H7 (cell line): ENCODE measurements around the gene SLC35E3. TPM values are rescaled to one million over a fixed set of nuclear protein-coding genes. Genes with fewer than 3 reads are reported as not detected.
A peak's percentile ranks its signal among the peaks of the same experiment; 100 is the strongest.
"Not testable (repeated sequence)": the region's sequence is repeated elsewhere in the genome, so short reads cannot be mapped to it uniquely, and the experiment has no call there.

Source experiments
- DNase-seq: peaks from one replicate; pipeline ENCODE4 v3.0.0; 2012
- H3K27me3 ChIP-seq: 2 replicates; pipeline ENCODE4 v1.6.0; 2011; ENCODE audit warnings: mild to moderate bottlenecking, low read length; ENCODE audit not compliant: control insufficient read depth, insufficient read depth
- H3K36me3 ChIP-seq: replicated peaks from 2 replicates; pipeline ENCODE4 v1.5.1; 2011; ENCODE audit warnings: low read length; ENCODE audit not compliant: control insufficient read depth, insufficient read depth
- H3K4me3 ChIP-seq: 2 replicates; pipeline ENCODE4 v1.5.1; 2011; ENCODE audit warnings: low read depth, mild to moderate bottlenecking, control low read depth, low read length, moderate library complexity; ENCODE audit not compliant: insufficient read depth
- total RNA-seq: library from RNA; depleted of rRNA; stranded (reverse); fragments of >200 nt; shearing (Covaris generic); gene quantifications from 2 replicates; pipeline ENCODE4 v1.2.3, GENCODE V29; 2014

The SLC35E3 gene
- total RNA-seq, 1 experiment from 2014 or later: 3.8 TPM

GRCh38 chr12:68808388-68809189 is 62.6 kb downstream of the SLC35E3 start:
- H3K4me3 ChIP-seq: peak overlapping the region; percentile 94
- H3K27me3 ChIP-seq: no peaks in the 10 kb centered on the region
- peaks cover 11% of the 10 kb centered on the region for H3K36me3 ChIP-seq
- peak; percentile 93 for DNase-seq

GRCh38 chr12:68809190-68810026 is 63.4 kb downstream of the SLC35E3 start:
- DNase-seq: no peak
- Histone ChIP-seq H3K36me3 (peaks cover 14% of the 10 kb centered on the region), H3K27me3 (no peaks in the 10 kb centered on the region), H3K4me3 (peak overlapping the region; percentile 94)

DNA sequence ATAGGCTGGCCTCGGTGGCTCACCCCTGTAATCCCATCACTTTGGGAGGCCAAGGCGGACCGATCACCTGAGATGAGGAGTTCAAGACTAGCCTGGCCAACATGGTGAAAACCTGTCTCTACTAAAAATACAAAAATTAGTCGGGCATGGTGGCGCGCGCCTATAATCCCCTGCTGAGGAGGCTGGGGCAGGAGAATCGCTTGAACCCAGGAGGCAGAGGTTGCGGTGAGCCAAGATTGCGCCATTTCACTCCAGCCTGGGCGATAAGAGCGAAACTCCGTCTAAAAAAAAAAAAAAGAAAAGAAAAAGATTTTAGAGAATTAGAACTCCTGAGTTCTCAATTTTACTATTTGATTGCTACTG is 64.0 kb downstream of the SLC35E3 start:
- peaks cover 19% of the 10 kb centered on the region for H3K36me3 ChIP-seq
- H3K4me3 ChIP-seq, H3K27me3 ChIP-seq, DNase-seq: not testable (repeated sequence)

DNA sequence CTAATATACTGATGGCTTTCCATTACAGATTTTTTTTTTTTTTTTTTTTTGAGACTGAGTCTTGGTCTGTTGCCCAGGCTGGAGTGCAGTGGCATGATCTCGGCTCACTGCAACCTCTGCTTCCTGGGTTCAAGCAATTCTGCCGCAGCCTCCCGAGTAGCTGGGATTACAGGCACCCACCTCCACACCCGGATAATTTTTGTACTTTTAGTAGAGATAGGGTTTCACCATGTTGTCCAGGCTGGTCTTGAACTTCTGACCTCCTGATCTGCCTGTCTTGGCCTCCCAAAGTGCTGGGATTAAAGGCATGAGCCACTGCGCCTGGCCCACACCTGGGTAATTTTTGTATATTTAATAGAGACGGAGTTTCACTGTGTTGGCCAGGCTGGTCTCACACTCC is 65.6 kb downstream of the SLC35E3 start:
- peaks cover 24% of the 10 kb centered on the region for H3K36me3 ChIP-seq
- not testable (repeated sequence) for DNase-seq, H3K27me3 ChIP-seq, H3K4me3 ChIP-seq

GRCh38 chr12:68812553-68813241 is 66.7 kb downstream of the SLC35E3 start:
- no peaks in the 10 kb centered on the region for H3K27me3 ChIP-seq
- DNase-seq: no peak
- no peak overlapping the region for H3K4me3 ChIP-seq
- H3K36me3 ChIP-seq: peaks cover 29% of the 10 kb centered on the region

GRCh38 chr12:68813242-68813593 is 67.2 kb downstream of the SLC35E3 start:
- no peak for DNase-seq
- H3K27me3 ChIP-seq: no peaks in the 10 kb centered on the region
- no peak overlapping the region for H3K4me3 ChIP-seq
- H3K36me3 ChIP-seq: peaks cover 29% of the 10 kb centered on the region

GRCh38 chr12:68814490-68815231 is 68.7 kb downstream of the SLC35E3 start:
- Histone ChIP-seq H3K27me3 (no peaks in the 10 kb centered on the region), H3K36me3 (peaks cover 29% of the 10 kb centered on the region), H3K4me3 (no peak overlapping the region)
- no peak for DNase-seq

DNA sequence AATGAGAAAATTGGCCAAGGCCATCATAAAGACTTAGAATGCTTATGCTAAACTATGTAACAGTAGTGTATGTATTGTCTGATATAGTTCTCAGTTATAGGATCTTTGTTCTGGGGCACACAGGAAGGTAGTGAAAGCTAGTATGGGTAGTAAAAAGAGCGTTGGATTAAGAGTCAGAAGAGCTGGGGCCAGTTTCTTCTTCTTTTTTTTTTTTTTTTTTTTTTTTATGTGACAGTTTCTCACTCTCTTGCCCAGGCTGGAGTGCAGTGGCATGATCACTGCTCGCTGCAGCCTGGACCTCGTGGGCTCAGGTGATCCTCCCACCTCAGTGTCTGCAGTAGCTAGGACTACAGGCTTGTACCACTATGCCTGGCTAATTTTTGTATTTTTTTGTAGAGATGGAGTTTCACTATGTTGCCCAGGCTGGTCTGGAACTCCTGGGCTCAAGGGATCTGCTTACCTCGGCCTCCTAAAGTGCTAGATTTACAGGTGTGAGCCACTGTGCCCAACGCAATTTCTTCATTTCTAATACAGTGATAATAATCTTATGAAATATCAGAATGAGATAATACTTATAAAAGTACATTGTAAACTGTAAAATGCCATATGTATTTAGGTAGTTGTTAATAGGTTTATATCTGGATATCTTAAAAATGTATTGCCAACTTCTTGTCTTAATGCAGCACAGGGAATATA is 69.4 kb downstream of the SLC35E3 start:
- Histone ChIP-seq H3K4me3 (no peak overlapping the region), H3K27me3 (no peaks in the 10 kb centered on the region), H3K36me3 (peaks cover 34% of the 10 kb centered on the region)
- DNase-seq: no peak

DNA sequence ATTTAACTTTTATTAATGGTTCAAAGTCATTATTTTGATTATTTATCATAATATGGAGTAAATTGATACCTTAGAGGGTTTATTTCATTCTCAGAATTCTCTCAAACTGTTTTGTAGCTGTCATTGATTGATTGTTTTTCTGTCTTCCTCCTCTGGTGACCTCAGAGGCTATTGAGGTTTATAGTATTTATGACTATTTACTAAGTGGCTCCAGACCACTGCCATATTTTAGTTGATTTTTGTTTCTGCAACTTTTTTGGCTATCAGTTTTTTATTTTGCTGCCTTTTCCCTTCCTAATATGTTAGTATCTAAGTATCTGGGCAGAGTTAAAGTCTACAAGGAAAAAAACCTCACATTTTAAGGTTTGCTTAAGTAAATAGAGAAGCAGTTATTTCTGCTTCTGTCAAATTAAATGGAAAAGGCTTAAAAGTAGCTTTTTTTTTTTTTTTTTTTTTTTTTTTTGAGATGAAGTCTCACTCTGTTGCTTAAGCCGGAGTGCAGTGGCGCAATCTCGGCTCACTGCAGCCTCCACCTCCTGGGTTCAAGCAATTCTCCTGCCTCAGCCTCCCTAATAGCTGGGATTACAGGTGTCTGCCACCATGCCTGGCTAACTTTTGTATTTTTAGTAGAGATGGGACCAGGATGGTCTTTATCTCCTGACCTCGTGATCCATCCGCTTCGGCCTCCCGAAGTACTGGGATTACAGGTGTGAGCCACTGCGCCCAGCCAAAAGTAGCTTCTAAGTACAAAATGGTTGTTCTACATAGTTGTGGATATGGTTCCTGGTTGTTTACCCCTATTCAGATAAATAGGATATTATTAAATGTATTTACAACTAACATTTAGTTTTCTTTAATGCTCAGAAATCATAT is 70.2 kb downstream of the SLC35E3 start:
- Histone ChIP-seq H3K36me3 (peaks cover 34% of the 10 kb centered on the region), H3K4me3 (no peak overlapping the region), H3K27me3 (no peaks in the 10 kb centered on the region)
- no peak for DNase-seq

GRCh38 chr12:68819481-68819880 is 73.5 kb downstream of the SLC35E3 start:
- H3K27me3 ChIP-seq, DNase-seq, H3K4me3 ChIP-seq: not testable (repeated sequence)
- peaks cover 40% of the 10 kb centered on the region for H3K36me3 ChIP-seq

- peaks cover 38% of the 10 kb centered on the region for H3K36me3 ChIP-seq
- no peak for DNase-seq
- H3K27me3 ChIP-seq: no peaks in the 10 kb centered on the region
- no peak overlapping the region for H3K4me3 ChIP-seq
Measured at GRCh38 chr12:68821357-68822188, 75.6 kb downstream of the SLC35E3 start.

DNA sequence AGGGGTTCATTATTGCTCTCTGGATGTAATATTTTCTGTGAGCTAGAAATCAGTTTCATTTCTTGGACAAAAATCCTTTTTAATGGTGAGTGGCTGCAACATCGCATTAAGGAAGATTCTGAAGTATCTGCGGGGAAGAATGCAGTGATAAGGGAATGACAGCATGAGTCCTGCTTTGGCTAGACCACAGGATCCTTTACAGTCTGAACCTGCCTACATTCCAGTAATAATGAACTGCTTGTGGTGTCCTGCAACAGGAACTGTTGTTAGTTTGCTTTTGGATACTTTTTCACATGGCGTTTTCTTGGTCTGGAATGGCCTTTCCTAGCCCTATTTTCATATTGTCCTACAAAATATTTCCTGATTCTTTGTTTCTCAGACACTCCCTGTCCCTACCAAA is 77.7 kb downstream of the SLC35E3 start:
- H3K36me3 ChIP-seq: peaks cover 40% of the 10 kb centered on the region
- H3K27me3 ChIP-seq: no peaks in the 10 kb centered on the region
- H3K4me3 ChIP-seq: no peak overlapping the region
- DNase-seq: no peak
